ENCODE data around the gene AFF3. TPM values are rescaled to one million over a fixed set of nuclear protein-coding genes. Genes with fewer than 3 reads are reported as not detected.

AFF3 gene
- total RNA-seq, 3 donors from 2014 or later (not counting 1 experiment from before 2014, with no cell fraction given), result 4.6 to 9.6 (median 5.6) TPM

DNA sequence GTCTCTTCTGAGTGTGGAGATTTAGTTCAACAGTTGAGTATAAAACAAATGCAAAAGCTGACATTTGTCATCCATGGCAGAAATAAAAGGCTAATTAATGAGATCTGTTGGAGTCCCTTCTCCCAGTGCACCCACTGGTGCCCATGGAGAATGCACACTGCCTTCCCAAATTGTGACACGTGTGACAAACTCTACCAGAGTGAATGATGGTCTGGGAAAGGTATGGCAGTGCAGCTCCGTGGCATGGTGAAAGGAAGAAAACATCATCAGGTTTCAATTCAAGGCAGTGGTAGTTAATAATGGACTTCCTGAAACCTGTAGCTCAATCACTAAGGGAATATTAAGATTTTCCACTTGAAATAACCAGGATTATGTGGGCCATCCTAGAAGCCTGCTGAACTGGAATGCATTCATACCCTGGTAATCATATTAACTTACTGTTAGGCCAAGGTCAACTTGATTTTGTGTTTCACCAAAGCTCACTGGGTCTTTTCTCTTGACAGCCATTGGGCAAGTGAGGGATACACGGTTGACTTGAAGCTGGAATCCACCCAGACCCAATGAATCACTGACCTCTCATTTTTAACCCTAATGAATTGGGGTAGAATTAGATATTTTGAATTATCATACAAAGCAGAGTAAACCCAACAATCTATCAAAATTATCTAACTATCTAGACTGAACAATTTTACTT lies 167.6 kb downstream of the AFF3 start:
- H3K27me3 ChIP-seq (ENCODE audit: control insufficient read depth, insufficient read depth, low read length), result no peaks in the 10 kb centered on the region

GRCh38 chr2:99974275-99974674 lies 168.1 kb downstream of the AFF3 start:
- Mint-ChIP-seq H3K4me3 (no peak overlapping the region), H3K27me3 (ENCODE audit: low read depth in 2 of 2) (peaks cover 0 to 3% of the 10 kb centered on the region in 2 donors), H3K36me3 (no peaks in the 10 kb centered on the region), H3K4me1 (no peaks in the 10 kb centered on the region), H3K9me3 (no peaks in the 10 kb centered on the region), H3K27ac (no peak overlapping the region)
- Histone ChIP-seq H3K4me3 (ENCODE audit: low read length) (no peak overlapping the region), H3K9me3 (ENCODE audit: control insufficient read depth, insufficient read depth, low read length) (no peaks in the 10 kb centered on the region), H3K27ac (ENCODE audit: low read length) (no peak overlapping the region), H3K27me3 (ENCODE audit: control insufficient read depth, insufficient read depth, low read length) (no peaks in the 10 kb centered on the region), H3K4me1 (ENCODE audit: control insufficient read depth, insufficient read depth, low read length) (no peaks in the 10 kb centered on the region), H3K36me3 (ENCODE audit: control insufficient read depth, insufficient read depth, low read length) (no peaks in the 10 kb centered on the region)
- WGBS (ENCODE audit: insufficient coverage), result 88% methylated on average over 6 of the region's 6 CpGs
- intact Hi-C loops (cut with micrococcal nuclease), result no loop called here
- no peak for ATAC-seq
- TF ChIP-seq, protein P1, sequence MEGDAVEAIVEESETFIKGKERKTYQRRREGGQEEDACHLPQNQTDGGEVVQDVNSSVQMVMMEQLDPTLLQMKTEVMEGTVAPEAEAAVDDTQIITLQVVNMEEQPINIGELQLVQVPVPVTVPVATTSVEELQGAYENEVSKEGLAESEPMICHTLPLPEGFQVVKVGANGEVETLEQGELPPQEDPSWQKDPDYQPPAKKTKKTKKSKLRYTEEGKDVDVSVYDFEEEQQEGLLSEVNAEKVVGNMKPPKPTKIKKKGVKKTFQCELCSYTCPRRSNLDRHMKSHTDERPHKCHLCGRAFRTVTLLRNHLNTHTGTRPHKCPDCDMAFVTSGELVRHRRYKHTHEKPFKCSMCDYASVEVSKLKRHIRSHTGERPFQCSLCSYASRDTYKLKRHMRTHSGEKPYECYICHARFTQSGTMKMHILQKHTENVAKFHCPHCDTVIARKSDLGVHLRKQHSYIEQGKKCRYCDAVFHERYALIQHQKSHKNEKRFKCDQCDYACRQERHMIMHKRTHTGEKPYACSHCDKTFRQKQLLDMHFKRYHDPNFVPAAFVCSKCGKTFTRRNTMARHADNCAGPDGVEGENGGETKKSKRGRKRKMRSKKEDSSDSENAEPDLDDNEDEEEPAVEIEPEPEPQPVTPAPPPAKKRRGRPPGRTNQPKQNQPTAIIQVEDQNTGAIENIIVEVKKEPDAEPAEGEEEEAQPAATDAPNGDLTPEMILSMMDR (IDR thresholded peaks at IDR 0.05), result no peak
- DNase-seq, result no peak

More for the DNA sequence above, 167.6 kb downstream of the AFF3 start:
- H3K4me3 Mint-ChIP-seq, result no peak overlapping the region
- no peaks in the 10 kb centered on the region for H3K4me1 Mint-ChIP-seq
- Histone ChIP-seq H3K36me3 (ENCODE audit: control insufficient read depth, insufficient read depth, low read length) (no peaks in the 10 kb centered on the region), H3K9me3 (ENCODE audit: control insufficient read depth, insufficient read depth, low read length) (no peaks in the 10 kb centered on the region), H3K4me1 (ENCODE audit: control insufficient read depth, insufficient read depth, low read length) (no peaks in the 10 kb centered on the region), H3K27ac (ENCODE audit: low read length) (no peak overlapping the region), H3K4me3 (ENCODE audit: low read length) (no peak overlapping the region)
- intact Hi-C loops (cut with micrococcal nuclease), result no loop called here
- DNase-seq, result no peak
- no peak overlapping the region for H3K27ac Mint-ChIP-seq
- ATAC-seq, result no peak
- peaks cover 0 to 3% of the 10 kb centered on the region in 2 donors for H3K27me3 Mint-ChIP-seq (ENCODE audit: low read depth in 2 of 2)
- no peaks in the 10 kb centered on the region for H3K36me3 Mint-ChIP-seq
- 76% methylated on average over 2 of the region's 3 CpGs for WGBS (ENCODE audit: insufficient coverage)
- TF ChIP-seq, protein P1 (IDR thresholded peaks at IDR 0.05), result no peak
- no peaks in the 10 kb centered on the region for H3K9me3 Mint-ChIP-seq

- intact Hi-C loops (cut with micrococcal nuclease), result no loop called here
- no peaks in the 10 kb centered on the region for H3K36me3 Mint-ChIP-seq
- TF ChIP-seq, protein P1 (IDR thresholded peaks at IDR 0.05), result no peak
- Histone ChIP-seq H3K4me1 (ENCODE audit: control insufficient read depth, insufficient read depth, low read length) (no peaks in the 10 kb centered on the region), H3K36me3 (ENCODE audit: control insufficient read depth, insufficient read depth, low read length) (no peaks in the 10 kb centered on the region), H3K27me3 (ENCODE audit: control insufficient read depth, insufficient read depth, low read length) (no peaks in the 10 kb centered on the region), H3K4me3 (ENCODE audit: low read length) (no peak overlapping the region), H3K9me3 (ENCODE audit: control insufficient read depth, insufficient read depth, low read length) (no peaks in the 10 kb centered on the region), H3K27ac (ENCODE audit: low read length) (no peak overlapping the region)
- no peak overlapping the region for H3K27ac Mint-ChIP-seq
- H3K4me3 Mint-ChIP-seq, result no peak overlapping the region
- peaks cover 0 to 2% of the 10 kb centered on the region in 2 donors for H3K9me3 Mint-ChIP-seq
- 86% methylated on average over 3 of the region's 3 CpGs for WGBS (ENCODE audit: insufficient coverage)
- peaks cover 0 to 3% of the 10 kb centered on the region in 2 donors for H3K27me3 Mint-ChIP-seq (ENCODE audit: low read depth in 2 of 2)
- H3K4me1 Mint-ChIP-seq, result no peaks in the 10 kb centered on the region
- DNase-seq (no peak), ATAC-seq (no peak)
These were observed 171.0 kb downstream of the AFF3 start for GRCh38 chr2:99971326-99971900.

Data from natural killer cell (primary cell).